Fibroblast of lung (primary cell): ENCODE results near the gene CLPTM1. TPM values are rescaled to one million over a fixed set of nuclear protein-coding genes. Genes with fewer than 3 reads are reported as not detected.

ENCODE experiments used
- DNase-seq, 2 donors: peaks; one replicate each; pipeline versions ENCODE4 v3.0.0 to v3.0.0-alpha.2; 2010; ENCODE audit warnings: low read depth in 2 of 2
- H2AFZ ChIP-seq: 2 replicates; pipeline ENCODE4 v1.5.1; 2012; ENCODE audit warnings: low read length, control low read depth, inconsistent platforms
- H3K27ac ChIP-seq: 2 replicates; pipeline ENCODE4 v1.5.1; 2011; ENCODE audit warnings: low read length, control low read depth; ENCODE audit not compliant: insufficient read depth
- H3K27me3 ChIP-seq: 2 replicates; pipeline ENCODE4 v1.5.1; 2011; ENCODE audit warnings: mild to moderate bottlenecking, low read length; ENCODE audit not compliant: control insufficient read depth, insufficient read depth
- H3K36me3 ChIP-seq: 2 replicates; pipeline ENCODE4 v1.5.1; 2011; ENCODE audit warnings: low read length; ENCODE audit not compliant: control insufficient read depth, insufficient read depth
- H3K4me1 ChIP-seq: 2 replicates; pipeline ENCODE4 v1.5.1; 2011; ENCODE audit warnings: low read length; ENCODE audit not compliant: control insufficient read depth, insufficient read depth; ENCODE audit errors: extremely low read depth
- H3K4me2 ChIP-seq: 2 replicates; pipeline ENCODE4 v1.5.1; 2011; ENCODE audit warnings: low read length, control low read depth; ENCODE audit not compliant: insufficient read depth; ENCODE audit errors: extremely low read depth
- H3K4me3 ChIP-seq, 4 experiments: fragments of 200-600 bp in 1 of 4; sonication (generic) in 1 of 4; replicated peaks in 1 of 4; 2 replicates each; pipeline ENCODE4 v1.5.1; 2011 to 2016; ENCODE audit warnings: low read length in 4 of 4, low read depth in 3 of 4, mild to moderate bottlenecking in 3 of 4, control low read depth in 2 of 4, inconsistent platforms in 1 of 4, mixed read lengths in 1 of 4; ENCODE audit not compliant: insufficient read depth in 1 of 4; ENCODE audit errors: control extremely low read depth in 1 of 4
- H3K79me2 ChIP-seq: 2 replicates; pipeline ENCODE4 v1.5.1; 2012; ENCODE audit warnings: mild to moderate bottlenecking, low read length, inconsistent platforms; ENCODE audit not compliant: control insufficient read depth, insufficient read depth
- H3K9ac ChIP-seq: 2 replicates; pipeline ENCODE4 v1.5.1; 2011; ENCODE audit warnings: mild to moderate bottlenecking, low read length, control low read depth; ENCODE audit not compliant: insufficient read depth
- H3K9me3 ChIP-seq: 2 replicates; pipeline ENCODE4 v1.5.1; 2012; ENCODE audit warnings: low read depth, low read length; ENCODE audit not compliant: control insufficient read depth, insufficient read depth
- H4K20me1 ChIP-seq: 2 replicates; pipeline ENCODE4 v1.5.1; 2011; ENCODE audit warnings: low read length; ENCODE audit not compliant: control insufficient read depth, insufficient read depth; ENCODE audit errors: extremely low read depth
- CTCF ChIP-seq, 2 donors: IDR thresholded peaks in 1 of 2; conservative IDR thresholded peaks in 1 of 2; 1 replicate in 1 of 2; 2 replicates in 1 of 2; pipeline ENCODE4 v1.5.1; 2011 to 2012; ENCODE audit warnings: low read length in 2 of 2, control low read depth in 1 of 2, inconsistent platforms in 1 of 2, low read depth in 1 of 2, mild to moderate bottlenecking in 1 of 2
- EZH2 ChIP-seq: IDR thresholded peaks from 2 replicates; pipeline ENCODE4 v1.5.1; 2012; ENCODE audit warnings: low read length, control low read depth, mild to moderate bottlenecking; ENCODE audit errors: missing control alignments
- polyA plus RNA-seq, 2 donors: library from polyadenylated mRNA; depleted of rRNA in 1 of 2; stranded (reverse) in 1 of 2; unstranded in 1 of 2; fragments of >200 nt; gene quantifications; 2 replicates each; pipeline ENCODE4 v1.2.1, GENCODE V29; 2011 to 2012; ENCODE audit warnings: missing spikeins in 1 of 2
- total RNA-seq: library from RNA; depleted of rRNA; stranded (reverse); fragments of >200 nt; gene quantifications from 2 replicates; pipeline ENCODE4 v1.2.1, GENCODE V29; 2014

The CLPTM1 gene
- total and polyA plus RNA-seq, 2 donors (not counting 1 experiment from before 2014, with no cell fraction given) = 46.7 to 54.4 TPM

GRCh38 chr19:44927746-44928145 is 27.4 kb upstream of the CLPTM1 start:
- peak; percentile 49 to 94 for DNase-seq
- no peak for TF ChIP-seq EZH2
- TF ChIP-seq CTCF (conservative IDR thresholded peaks at IDR 0.05 in 1 of 2, IDR thresholded peaks at IDR 0.05 in 1 of 2; ENCODE audit: low read depth in 1 of 2, low read length in 2 of 2) = no peak
- peak overlapping the region; percentile 4 for H3K4me2 ChIP-seq
- H3K4me1 ChIP-seq = peaks cover 12% of the 10 kb centered on the region
- H3K9me3 ChIP-seq = no peaks in the 10 kb centered on the region
- H3K27ac ChIP-seq = no peak overlapping the region
- no peaks in the 10 kb centered on the region for H3K27me3 ChIP-seq
- no peaks in the 10 kb centered on the region for H3K79me2 ChIP-seq
- H4K20me1 ChIP-seq = no peaks in the 10 kb centered on the region
- no peak overlapping the region for H3K9ac ChIP-seq
- no peak overlapping the region for H2AFZ ChIP-seq
- H3K36me3 ChIP-seq = no peaks in the 10 kb centered on the region
- H3K4me3 ChIP-seq = no peak overlapping the region

- TF ChIP-seq EZH2 = no peak
Measured at GRCh38 chr19:44930088-44930487, 25.1 kb upstream of the CLPTM1 start.

GRCh38 chr19:44931541-44931940 is 23.6 kb upstream of the CLPTM1 start:
- no peak for DNase-seq
- Histone ChIP-seq H3K4me1 (peaks cover 2% of the 10 kb centered on the region), H4K20me1 (no peaks in the 10 kb centered on the region), H3K27me3 (no peaks in the 10 kb centered on the region), H3K36me3 (no peaks in the 10 kb centered on the region), H3K4me2 (no peak overlapping the region), H3K79me2 (no peaks in the 10 kb centered on the region), H3K9me3 (no peaks in the 10 kb centered on the region), H3K9ac (no peak overlapping the region), H3K4me3 (no peak overlapping the region), H3K27ac (no peak overlapping the region), H2AFZ (no peak overlapping the region)
- TF ChIP-seq CTCF (conservative IDR thresholded peaks at IDR 0.05 in 1 of 2, IDR thresholded peaks at IDR 0.05 in 1 of 2; ENCODE audit: low read depth in 1 of 2, low read length in 2 of 2) (no peak), EZH2 (no peak)

More at GRCh38 chr19:44930088-44930487, 25.1 kb upstream of the CLPTM1 start:
- H3K4me2 ChIP-seq = no peak overlapping the region
- H3K9me3 ChIP-seq = no peaks in the 10 kb centered on the region
- H2AFZ ChIP-seq = no peak overlapping the region
- no peak overlapping the region for H3K27ac ChIP-seq
- no peak overlapping the region for H3K4me3 ChIP-seq
- H3K79me2 ChIP-seq = no peaks in the 10 kb centered on the region
- H3K27me3 ChIP-seq = no peaks in the 10 kb centered on the region
- H4K20me1 ChIP-seq = no peaks in the 10 kb centered on the region
- no peaks in the 10 kb centered on the region for H3K36me3 ChIP-seq
- H3K9ac ChIP-seq = no peak overlapping the region
- H3K4me1 ChIP-seq = peaks cover 10% of the 10 kb centered on the region
- no peak for DNase-seq
